Type B pancreatic cell (in vitro differentiated cells): ENCODE results near the gene SP110. TPM values are rescaled to one million over a fixed set of nuclear protein-coding genes. Genes with fewer than 3 reads are reported as not detected.

Experiments used
- DNase-seq: peaks from one replicate; pipeline ENCODE4 v3.0.0; 2021; ENCODE audit warnings: mixed read lengths; ENCODE audit not compliant: unreplicated experiment; ENCODE audit errors: extremely low spot score
- H3K27ac Mint-ChIP-seq: 2 replicates; pipeline ENCODE4 v1.8.0; 2021; ENCODE audit warnings: mild to moderate bottlenecking, mixed read lengths
- H3K27me3 Mint-ChIP-seq: 2 replicates; pipeline ENCODE4 v1.8.0; 2021; ENCODE audit warnings: mixed read lengths
- H3K36me3 Mint-ChIP-seq: 2 replicates; pipeline ENCODE4 v1.8.0; 2021; ENCODE audit warnings: mixed read lengths
- H3K4me1 Mint-ChIP-seq: one replicate; pipeline ENCODE4 v1.8.0; 2021; ENCODE audit warnings: mixed read lengths; ENCODE audit not compliant: unreplicated experiment
- H3K4me3 Mint-ChIP-seq: 2 replicates; pipeline ENCODE4 v1.8.0; 2021; ENCODE audit warnings: mild to moderate bottlenecking, mixed read lengths
- H3K9me3 Mint-ChIP-seq: 2 replicates; pipeline ENCODE4 v1.8.0; 2021; ENCODE audit warnings: mixed read lengths
- CTCF ChIP-seq: fragments of 200-600 bp; sonication (generic); conservative IDR thresholded peaks from 2 replicates; pipeline ENCODE4 v1.5.0; 2021; ENCODE audit warnings: antibody characterized with exemption, mild to moderate bottlenecking
- total RNA-seq: library from RNA; stranded (reverse); gene quantifications from 2 replicates; pipeline ENCODE4 v1.2.1, GENCODE V29; 2021; ENCODE audit warnings: low replicate concordance

SP110 gene
- total RNA-seq, 1 donor from 2014 or later: 8.6 TPM

- Mint-ChIP-seq H3K27me3 (no peaks in the 10 kb centered on the region), H3K36me3 (peaks cover 6% of the 10 kb centered on the region), H3K4me3 (no peak overlapping the region), H3K9me3 (no peaks in the 10 kb centered on the region), H3K4me1 (no peaks in the 10 kb centered on the region), H3K27ac (no peak overlapping the region)
- TF ChIP-seq CTCF: no peak
- no peak for DNase-seq
Measured at GRCh38 chr2:230170532-230170931, 49.3 kb downstream of the SP110 start.

- Mint-ChIP-seq H3K4me3 (no peak overlapping the region), H3K27ac (no peak overlapping the region), H3K4me1 (no peaks in the 10 kb centered on the region), H3K27me3 (no peaks in the 10 kb centered on the region), H3K36me3 (peaks cover 4% of the 10 kb centered on the region), H3K9me3 (no peaks in the 10 kb centered on the region)
- no peak for TF ChIP-seq CTCF
- no peak for DNase-seq
Measured at GRCh38 chr2:230166557-230167170, 53.1 kb downstream of the SP110 start.

DNA sequence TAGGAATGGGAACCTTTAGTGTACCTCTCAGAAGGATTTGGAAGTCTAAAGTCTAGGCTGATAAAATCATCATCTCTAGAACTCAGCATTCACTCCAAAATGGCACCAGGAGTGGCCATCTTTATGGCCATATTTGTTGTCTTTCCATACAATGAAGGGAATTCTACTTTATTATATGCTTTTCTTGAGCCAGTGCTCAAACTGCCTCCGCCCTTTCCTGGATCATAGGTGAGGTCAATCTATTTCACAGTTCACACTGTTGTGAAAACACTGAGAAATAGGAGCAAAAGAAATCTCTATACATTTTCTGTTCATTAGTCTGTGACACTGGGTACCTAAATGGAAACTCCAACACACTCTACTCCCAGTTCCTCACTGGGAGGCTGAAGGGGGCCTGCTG is 55.6 kb downstream of the SP110 start:
- Mint-ChIP-seq H3K4me3 (no peak overlapping the region), H3K27me3 (no peaks in the 10 kb centered on the region), H3K27ac (no peak overlapping the region), H3K36me3 (peaks cover 4% of the 10 kb centered on the region), H3K4me1 (no peaks in the 10 kb centered on the region), H3K9me3 (no peaks in the 10 kb centered on the region)
- DNase-seq: no peak
- no peak for TF ChIP-seq CTCF

- DNase-seq: no peak
- Mint-ChIP-seq H3K9me3 (no peaks in the 10 kb centered on the region), H3K27ac (no peak overlapping the region), H3K27me3 (no peaks in the 10 kb centered on the region), H3K4me1 (no peaks in the 10 kb centered on the region), H3K36me3 (no peaks in the 10 kb centered on the region), H3K4me3 (no peak overlapping the region)
- no peak for TF ChIP-seq CTCF
Measured at GRCh38 chr2:230162981-230163380, 56.8 kb downstream of the SP110 start.

- no peaks in the 10 kb centered on the region for H3K36me3 Mint-ChIP-seq
- peaks cover 4% of the 10 kb centered on the region for H3K4me1 Mint-ChIP-seq
- H3K4me3 Mint-ChIP-seq: no peak overlapping the region
- no peaks in the 10 kb centered on the region for H3K27me3 Mint-ChIP-seq
- DNase-seq: no peak
- TF ChIP-seq CTCF: no peak
- no peaks in the 10 kb centered on the region for H3K9me3 Mint-ChIP-seq
- no peak overlapping the region for H3K27ac Mint-ChIP-seq
Measured at GRCh38 chr2:230161184-230161583, 58.6 kb downstream of the SP110 start.
